Endodermal cell (in vitro differentiated cells): Measurements from ENCODE around the gene ZC3H14. TPM values are rescaled to one million over a fixed set of nuclear protein-coding genes. Genes with fewer than 3 reads are reported as not detected.
A peak's percentile ranks its signal among the peaks of the same experiment; 100 is the strongest.

Source experiments
- DNase-seq: peaks from one replicate; pipeline ENCODE4 v3.0.0-alpha.2; 2017
- H3K27ac ChIP-seq: 2 replicates; pipeline ENCODE4 v1.5.1; 2013; ENCODE audit warnings: mild to moderate bottlenecking, low read depth, low read length, moderate library complexity
- H3K27me3 ChIP-seq: 2 replicates; pipeline ENCODE4 v1.6.1; 2013; ENCODE audit warnings: mild to moderate bottlenecking, low read length, moderate library complexity; ENCODE audit not compliant: insufficient read depth, control insufficient read depth, poor library complexity, severe bottlenecking
- H3K36me3 ChIP-seq: 2 replicates; pipeline ENCODE4 v1.7.0; 2013; ENCODE audit warnings: mild to moderate bottlenecking, low read length, moderate library complexity; ENCODE audit not compliant: control insufficient read depth, insufficient read depth
- H3K4me1 ChIP-seq: one replicate; pipeline ENCODE4 v1.7.0; 2013; ENCODE audit warnings: low read length; ENCODE audit not compliant: control insufficient read depth, insufficient read depth
- H3K4me3 ChIP-seq: 2 replicates; pipeline ENCODE4 v1.5.1; 2013; ENCODE audit warnings: mild to moderate bottlenecking, low read length, moderate library complexity
- H3K9ac ChIP-seq: 2 replicates; pipeline ENCODE4 v1.6.1; 2013; ENCODE audit warnings: mild to moderate bottlenecking, low read length, moderate library complexity; ENCODE audit not compliant: poor library complexity, severe bottlenecking; ENCODE audit errors: extremely low read depth
- H3K9me3 ChIP-seq: 2 replicates; pipeline ENCODE4 v1.6.1; 2013; ENCODE audit warnings: mild to moderate bottlenecking, low read length, moderate library complexity; ENCODE audit not compliant: control insufficient read depth
- H3K27ac Mint-ChIP-seq: 2 replicates; pipeline ENCODE4 v1.8.0; 2020; ENCODE audit warnings: mixed read lengths
- H3K27me3 Mint-ChIP-seq: 2 replicates; pipeline ENCODE4 v1.8.0; 2021; ENCODE audit warnings: mild to moderate bottlenecking, mixed read lengths; ENCODE audit not compliant: insufficient read depth
- H3K36me3 Mint-ChIP-seq: 2 replicates; pipeline ENCODE4 v1.8.0; 2020; ENCODE audit warnings: low read depth, mixed read lengths
- H3K4me1 Mint-ChIP-seq: 2 replicates; pipeline ENCODE4 v1.8.0; 2020; ENCODE audit warnings: mixed read lengths
- H3K4me3 Mint-ChIP-seq: 2 replicates; pipeline ENCODE4 v1.8.0; 2020; ENCODE audit warnings: mild to moderate bottlenecking, moderate library complexity, mixed read lengths
- H3K9me3 Mint-ChIP-seq: 2 replicates; pipeline ENCODE4 v1.8.0; 2020; ENCODE audit warnings: mild to moderate bottlenecking, mixed read lengths
- WGBS, 2 experiments: methylation state at CpG; one replicate each; pipeline versions ENCODE4 v1.1.5 to v1.1.7; 2013; ENCODE audit warnings: missing lambda C conversion rate in 2 of 2, mixed read lengths in 1 of 2; ENCODE audit not compliant: insufficient coverage in 1 of 2, insufficient read length in 1 of 2; 5-methylcytosine and 5-hydroxymethylcytosine counted together
- long read RNA-seq, 4 experiments: library from polyadenylated mRNA in 2 of 4; library from RNA in 1 of 4; library from capped mRNA in 1 of 4; stranded (forward) in 3 of 4; unstranded in 1 of 4; transcript quantifications; one replicate each; pipeline ENCODE4 v2.0.0, GENCODE V29; 2020 to 2021; ENCODE audit warnings: inconsistent platforms in 1 of 4
- polyA plus RNA-seq, 2 experiments: library from polyadenylated mRNA; stranded (reverse); fragments of 50-300 nt; gene quantifications; one replicate each; pipeline ENCODE4 v1.2.3, GENCODE V29; 2013
- total RNA-seq, 2 donors: library from RNA; stranded (reverse); fragmentation: NEBNext Ultra II Directional in 1 of 2; extraction: Animal tissue kit (Norgen Biotek cat#: 25700) in 1 of 2; gene quantifications; 2 replicates in 1 of 2; 3 replicates in 1 of 2; pipeline ENCODE4 v1.2.1, GENCODE V29; 2021
- TF ChIP-seq, protein P1 (sequence below): fragments of 200-600 bp; sonication (generic); conservative IDR thresholded peaks from 2 replicates; pipeline ENCODE4 v1.5.0; 2021; ENCODE audit warnings: antibody characterized with exemption, mild to moderate bottlenecking

ZC3H14 gene, protein sequence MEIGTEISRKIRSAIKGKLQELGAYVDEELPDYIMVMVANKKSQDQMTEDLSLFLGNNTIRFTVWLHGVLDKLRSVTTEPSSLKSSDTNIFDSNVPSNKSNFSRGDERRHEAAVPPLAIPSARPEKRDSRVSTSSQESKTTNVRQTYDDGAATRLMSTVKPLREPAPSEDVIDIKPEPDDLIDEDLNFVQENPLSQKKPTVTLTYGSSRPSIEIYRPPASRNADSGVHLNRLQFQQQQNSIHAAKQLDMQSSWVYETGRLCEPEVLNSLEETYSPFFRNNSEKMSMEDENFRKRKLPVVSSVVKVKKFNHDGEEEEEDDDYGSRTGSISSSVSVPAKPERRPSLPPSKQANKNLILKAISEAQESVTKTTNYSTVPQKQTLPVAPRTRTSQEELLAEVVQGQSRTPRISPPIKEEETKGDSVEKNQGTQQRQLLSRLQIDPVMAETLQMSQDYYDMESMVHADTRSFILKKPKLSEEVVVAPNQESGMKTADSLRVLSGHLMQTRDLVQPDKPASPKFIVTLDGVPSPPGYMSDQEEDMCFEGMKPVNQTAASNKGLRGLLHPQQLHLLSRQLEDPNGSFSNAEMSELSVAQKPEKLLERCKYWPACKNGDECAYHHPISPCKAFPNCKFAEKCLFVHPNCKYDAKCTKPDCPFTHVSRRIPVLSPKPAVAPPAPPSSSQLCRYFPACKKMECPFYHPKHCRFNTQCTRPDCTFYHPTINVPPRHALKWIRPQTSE
- total RNA-seq = 100 to 1,000 TPM; 111 to 142 TPM
- polyA plus RNA-seq (2013, experiment 1 of 2) = 93.2 TPM
- 84.6 TPM for polyA plus RNA-seq (2013, experiment 2 of 2)
- long read RNA-seq, experiment 1, full-length matches to known transcripts = 7 of 47 reads
- long read RNA-seq, experiment 1, partial matches to known transcripts = 7 of 47 reads
- long read RNA-seq, experiment 1, other reads (novel, unspliced or antisense) = 33 of 47 reads
- long read RNA-seq, experiment 2, full-length matches to known transcripts = 115 of 266 reads
- long read RNA-seq, experiment 2, partial matches to known transcripts = 19 of 266 reads
- long read RNA-seq, experiment 2, other reads (novel, unspliced or antisense) = 132 of 266 reads
- long read RNA-seq, experiment 3, full-length matches to known transcripts = 242 of 534 reads
- long read RNA-seq, experiment 3, partial matches to known transcripts = 43 of 534 reads
- long read RNA-seq, experiment 3, other reads (novel, unspliced or antisense) = 249 of 534 reads
- long read RNA-seq, experiment 4, full-length matches to known transcripts = 19 of 62 reads
- long read RNA-seq, experiment 4, partial matches to known transcripts = 4 of 62 reads
- long read RNA-seq, experiment 4, other reads (novel, unspliced or antisense) = 39 of 62 reads

DNA sequence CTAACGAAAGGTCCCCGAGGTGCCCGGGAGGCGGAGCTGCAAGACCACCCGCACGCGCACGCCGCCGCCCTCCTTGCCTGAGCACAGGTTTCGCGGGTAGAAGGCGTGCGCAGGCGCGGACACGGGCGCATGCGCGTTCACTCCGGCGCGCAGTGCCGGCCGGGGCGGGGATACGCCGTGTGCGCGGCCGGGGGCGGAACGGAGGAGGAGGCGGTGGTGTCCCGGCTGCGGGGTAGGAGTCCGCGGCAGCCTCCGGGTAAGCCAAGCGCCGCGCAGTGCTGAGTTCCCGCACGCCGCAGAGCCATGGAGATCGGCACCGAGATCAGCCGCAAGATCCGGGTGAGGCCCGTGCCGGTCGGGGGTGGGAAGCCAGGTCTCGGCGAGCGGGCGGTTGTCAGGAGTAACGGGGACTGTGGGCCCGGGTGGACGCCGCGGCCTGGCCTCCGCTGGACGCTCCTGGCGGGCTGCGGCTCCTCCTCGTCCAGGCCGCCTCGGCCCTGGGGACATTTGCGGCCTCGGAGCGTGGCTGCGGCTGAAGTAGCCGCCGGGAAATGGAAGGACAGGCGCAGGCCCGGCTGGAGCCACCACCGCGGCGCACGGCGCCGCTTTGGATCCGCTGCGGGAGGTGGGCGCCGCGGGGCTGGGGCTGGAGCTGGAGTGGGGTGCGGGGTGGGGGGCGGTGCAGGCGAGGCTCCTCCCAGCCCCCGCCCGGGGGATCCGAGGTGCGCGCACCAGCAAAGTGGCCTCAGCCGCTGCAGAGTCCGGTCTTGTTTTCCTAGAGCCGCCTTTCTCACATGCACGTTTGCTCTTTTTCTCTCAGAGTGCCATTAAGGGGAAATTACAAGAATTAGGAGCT is at the start of gene ZC3H14:
Gene ZC3H14 (plus strand): TSS at position 207 of the 856 bp plus-strand sequence. CDS start 97 bp downstream, at position 304.
- TF ChIP-seq, protein P1, sequence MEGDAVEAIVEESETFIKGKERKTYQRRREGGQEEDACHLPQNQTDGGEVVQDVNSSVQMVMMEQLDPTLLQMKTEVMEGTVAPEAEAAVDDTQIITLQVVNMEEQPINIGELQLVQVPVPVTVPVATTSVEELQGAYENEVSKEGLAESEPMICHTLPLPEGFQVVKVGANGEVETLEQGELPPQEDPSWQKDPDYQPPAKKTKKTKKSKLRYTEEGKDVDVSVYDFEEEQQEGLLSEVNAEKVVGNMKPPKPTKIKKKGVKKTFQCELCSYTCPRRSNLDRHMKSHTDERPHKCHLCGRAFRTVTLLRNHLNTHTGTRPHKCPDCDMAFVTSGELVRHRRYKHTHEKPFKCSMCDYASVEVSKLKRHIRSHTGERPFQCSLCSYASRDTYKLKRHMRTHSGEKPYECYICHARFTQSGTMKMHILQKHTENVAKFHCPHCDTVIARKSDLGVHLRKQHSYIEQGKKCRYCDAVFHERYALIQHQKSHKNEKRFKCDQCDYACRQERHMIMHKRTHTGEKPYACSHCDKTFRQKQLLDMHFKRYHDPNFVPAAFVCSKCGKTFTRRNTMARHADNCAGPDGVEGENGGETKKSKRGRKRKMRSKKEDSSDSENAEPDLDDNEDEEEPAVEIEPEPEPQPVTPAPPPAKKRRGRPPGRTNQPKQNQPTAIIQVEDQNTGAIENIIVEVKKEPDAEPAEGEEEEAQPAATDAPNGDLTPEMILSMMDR = no peak
- peaks cover 28% of the 10 kb centered on the region for H3K36me3 ChIP-seq
- 0% methylated on average over 24 to 99 of the region's 99 CpGs for WGBS, 2 experiments
- peak within 1 kb of the TSS; percentile 93 for H3K27ac Mint-ChIP-seq
- H3K9me3 ChIP-seq = no peaks in the 10 kb centered on the region
- peaks cover 9% of the 10 kb centered on the region for H3K4me1 Mint-ChIP-seq
- H3K27me3 Mint-ChIP-seq = no peaks in the 10 kb centered on the region
- H3K4me3 ChIP-seq = peak within 1 kb of the TSS; percentile 96
- H3K27ac ChIP-seq = peak within 1 kb of the TSS; percentile 93
- peak; percentile 95 for DNase-seq
- peak within 1 kb of the TSS; percentile 76 for H3K4me3 Mint-ChIP-seq
- no peaks in the 10 kb centered on the region for H3K4me1 ChIP-seq
- H3K9me3 Mint-ChIP-seq = no peaks in the 10 kb centered on the region
- peak within 1 kb of the TSS; percentile 85 for H3K9ac ChIP-seq
- H3K27me3 ChIP-seq = no peaks in the 10 kb centered on the region
- H3K36me3 Mint-ChIP-seq = peaks cover 20% of the 10 kb centered on the region

DNA sequence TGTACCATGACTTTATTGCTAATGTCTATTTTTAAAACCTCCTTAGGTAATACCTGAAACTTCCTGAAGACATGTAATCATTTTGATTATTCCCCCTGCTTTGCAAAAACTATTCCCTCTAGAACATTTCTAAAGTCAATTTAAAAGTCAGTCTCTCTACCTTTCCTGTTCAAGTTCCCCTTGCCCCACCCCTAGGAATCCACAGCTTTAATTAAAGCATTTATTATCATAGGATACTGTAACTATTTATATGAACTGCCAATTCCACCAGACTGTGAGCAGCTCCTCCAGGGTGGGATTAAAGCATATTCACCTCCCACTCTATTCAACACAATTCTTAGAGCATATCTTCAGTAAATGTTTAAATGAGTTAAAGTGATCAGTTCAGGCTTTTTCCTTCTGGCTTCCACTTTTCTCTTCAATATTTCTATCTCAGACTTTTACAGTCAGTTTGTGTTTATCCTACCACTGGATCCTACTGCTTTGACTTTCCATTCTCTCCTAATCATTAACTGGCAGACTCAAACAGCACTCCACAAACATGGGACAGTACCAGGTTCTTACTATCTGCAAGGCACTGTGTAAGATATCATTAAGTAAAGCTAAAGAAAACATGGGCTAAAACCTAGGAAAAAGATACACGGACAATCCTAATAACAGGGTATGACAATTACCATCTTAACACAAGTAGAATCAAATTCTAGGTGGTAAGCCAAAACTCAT is 47.2 kb upstream of the ZC3H14 start:
- H3K4me3 Mint-ChIP-seq = no peak overlapping the region
- TF ChIP-seq, protein P1 = no peak
- no peak overlapping the region for H3K27ac Mint-ChIP-seq
- no peaks in the 10 kb centered on the region for H3K9me3 Mint-ChIP-seq
- Histone ChIP-seq H3K4me1 (no peaks in the 10 kb centered on the region), H3K4me3 (no peak overlapping the region), H3K9ac (no peak overlapping the region), H3K9me3 (no peaks in the 10 kb centered on the region), H3K27ac (no peak overlapping the region), H3K36me3 (peaks cover 49% of the 10 kb centered on the region), H3K27me3 (no peaks in the 10 kb centered on the region)
- no peaks in the 10 kb centered on the region for H3K27me3 Mint-ChIP-seq
- peaks cover 22% of the 10 kb centered on the region for H3K36me3 Mint-ChIP-seq
- 83 to 100% methylated on average over 1 of the region's 1 CpG for WGBS, 2 experiments
- no peaks in the 10 kb centered on the region for H3K4me1 Mint-ChIP-seq
- no peak for DNase-seq
